Inferior parietal cortex (tissue), 1 donor: ENCODE measurements around the gene ALDH1A1.

Source experiments
- DNase-seq: peaks from one replicate; pipeline ENCODE4 v3.0.0-alpha.2; 2016; ENCODE audit errors: extremely low spot score

Gene ALDH1A1

GRCh38 chr9:72855890-72856523 is 96.8 kb downstream of the ALDH1A1 start:
- DNase-seq = no peak

- DNase-seq = no peak
Observed at GRCh38 chr9:72855321-72855720, 97.5 kb downstream of the ALDH1A1 start.
